ENCODE measurements around the gene ESYT3. TPM values are rescaled to one million over a fixed set of nuclear protein-coding genes. Genes with fewer than 3 reads are reported as not detected.
A peak's percentile ranks its signal among the peaks of the same experiment; 100 is the strongest.

Gene ESYT3
- total RNA-seq, 1 experiment from 2014 or later = 6.3 TPM

DNA sequence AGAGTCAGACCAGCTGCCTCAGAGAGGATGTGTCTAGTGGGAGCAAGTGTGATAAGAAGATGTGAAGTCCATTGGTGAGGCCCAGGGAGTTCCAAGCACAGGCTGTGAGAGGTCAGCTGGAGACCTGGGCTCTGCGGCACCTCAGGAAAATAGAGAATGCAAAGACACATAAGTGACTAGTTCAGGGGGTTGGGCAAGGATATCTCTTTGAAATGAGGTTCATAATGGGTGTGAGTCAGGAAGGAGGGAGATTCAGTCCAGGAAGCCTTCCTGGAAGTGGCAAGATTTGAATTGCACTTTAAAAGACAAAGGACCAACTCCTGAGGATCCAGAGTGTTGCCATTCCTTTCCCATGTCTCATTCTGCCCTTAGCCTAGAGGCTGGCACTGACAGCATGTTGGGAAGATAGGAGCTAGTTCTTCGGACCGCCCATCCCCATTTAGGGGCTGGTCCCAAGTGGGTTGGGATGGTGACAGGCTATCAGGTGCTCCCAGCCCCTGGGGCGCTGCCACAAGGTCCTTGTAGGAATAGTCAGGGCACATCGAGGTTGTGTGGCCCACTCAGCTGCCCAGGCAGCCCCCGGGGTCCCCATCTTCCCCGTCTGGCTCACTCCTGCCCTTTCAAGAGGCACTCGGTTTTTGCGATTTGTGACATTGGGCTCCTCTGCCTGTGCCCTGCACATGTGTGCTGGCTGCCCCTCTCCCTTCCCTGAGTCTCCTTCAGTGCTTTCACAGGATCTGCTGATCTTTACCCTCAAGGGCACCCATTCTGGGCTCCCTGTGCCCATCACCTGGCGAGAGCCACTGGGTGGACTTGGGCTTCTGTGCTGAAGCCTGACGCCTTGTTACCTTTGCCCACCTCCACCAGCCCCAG, 23.7 kb downstream of the ESYT3 start:
- Histone ChIP-seq H4K91ac (ENCODE audit: insufficient read length, low read depth, low read length) (no peak overlapping the region), H3K27me3 (ENCODE audit: insufficient read depth, low read length) (no peaks in the 10 kb centered on the region), H3K79me1 (ENCODE audit: insufficient read depth, low read depth, low read length, poor library complexity, severe bottlenecking) (no peaks in the 10 kb centered on the region), H4K5ac (ENCODE audit: insufficient read length, low read depth, low read length) (no peak overlapping the region), H2BK12ac (ENCODE audit: insufficient read length, low read depth, low read length) (no peak overlapping the region), H3K27ac (ENCODE audit: insufficient read length, low read depth, low read length) (no peak overlapping the region), H3K23ac (ENCODE audit: insufficient read length, low read depth, low read length) (no peak overlapping the region), H3K9me3 (ENCODE audit: control insufficient read depth, low read depth, low read length) (no peaks in the 10 kb centered on the region), H3K18ac (ENCODE audit: insufficient read length, low read depth, low read length) (no peak overlapping the region), H2BK15ac (ENCODE audit: low read depth, low read length) (no peak overlapping the region), H2BK20ac (ENCODE audit: low read depth, low read length, poor library complexity, severe bottlenecking) (no peak overlapping the region), H3K4me1 (ENCODE audit: insufficient read depth, low read length) (no peaks in the 10 kb centered on the region), H2BK5ac (ENCODE audit: insufficient read length, low read length) (no peak overlapping the region), H3K4me2 (ENCODE audit: insufficient read depth, insufficient read length, low read length) (no peak overlapping the region), H3K14ac (ENCODE audit: insufficient read depth, low read length) (no peak overlapping the region), H3K56ac (ENCODE audit: insufficient read length, low read depth, low read length) (no peak overlapping the region), H2BK120ac (ENCODE audit: low read depth, low read length, poor library complexity, severe bottlenecking) (no peak overlapping the region), H3T11ph (ENCODE audit: low read length) (no peak overlapping the region), H2AFZ (ENCODE audit: low read length) (no peak overlapping the region), H3K79me2 (ENCODE audit: insufficient read depth, low read length) (no peaks in the 10 kb centered on the region), H3K9ac (ENCODE audit: extremely low read depth, insufficient read length, low read length) (no peak overlapping the region), H2AK5ac (ENCODE audit: insufficient read length, low read length) (no peak overlapping the region), H3K23me2 (ENCODE audit: insufficient read length, low read depth, low read length, poor library complexity, severe bottlenecking) (no peaks in the 10 kb centered on the region), H4K8ac (replicated peaks; ENCODE audit: insufficient read length, low read depth, low read length) (no peak overlapping the region), H4K20me1 (ENCODE audit: control insufficient read depth, insufficient read depth, insufficient read length) (no peaks in the 10 kb centered on the region), H3K4ac (ENCODE audit: low read depth, low read length) (no peak overlapping the region)
- peak; percentile 28 for DNase-seq
- Mint-ChIP-seq H3K27me3 (ENCODE audit: low read depth) (no peaks in the 10 kb centered on the region), H3K9me3 (peaks cover 0 to 8% of the 10 kb centered on the region in 2 experiments; a peak in 1 of 5 replicates), H3K4me3 (no peak overlapping the region), H3K27ac (no peak overlapping the region; a peak in 1 of 7 replicates), H3K4me1 (peaks cover 3 to 5% of the 10 kb centered on the region in 2 experiments; a peak in 2 of 4 replicates), H3K36me3 (ENCODE audit: insufficient read depth in 1 of 3, low read depth in 3 of 3) (peaks cover 13 to 21% (median 18%) of the 10 kb centered on the region in 3 experiments; a peak in 5 of 7 replicates)
- no CpG with 5 or more reads among the region's 11 CpGs for WGBS (ENCODE audit: extremely low coverage, insufficient read length, low lambda C conversion rate)
- TF ChIP-seq CTCF (conservative IDR thresholded peaks at IDR 0.05) = no peak
